Thyroid gland (tissue), 4 donors: ENCODE measurements around the gene LIMS1.

ENCODE experiments used
- POLR2A ChIP-seq, 2 donors: fragments of 450-650 bp; IDR thresholded peaks; one replicate each; pipeline ENCODE4 v1.6.1; 2017; ENCODE audit warnings: antibody characterized with exemption in 2 of 2, mild to moderate bottlenecking in 2 of 2, moderate library complexity in 1 of 2
- TF ChIP-seq, protein P1 (sequence below), 6 experiments: fragments of 200-600 bp in 3 of 6; fragments of 450-650 bp in 3 of 6; sonication (generic) in 3 of 6; IDR thresholded peaks; one replicate each; pipeline ENCODE4 v1.5.1; 2016 to 2019; ENCODE audit warnings: antibody characterized with exemption in 6 of 6, mild to moderate bottlenecking in 2 of 6, inconsistent platforms in 1 of 6, moderate library complexity in 1 of 6

DNA sequence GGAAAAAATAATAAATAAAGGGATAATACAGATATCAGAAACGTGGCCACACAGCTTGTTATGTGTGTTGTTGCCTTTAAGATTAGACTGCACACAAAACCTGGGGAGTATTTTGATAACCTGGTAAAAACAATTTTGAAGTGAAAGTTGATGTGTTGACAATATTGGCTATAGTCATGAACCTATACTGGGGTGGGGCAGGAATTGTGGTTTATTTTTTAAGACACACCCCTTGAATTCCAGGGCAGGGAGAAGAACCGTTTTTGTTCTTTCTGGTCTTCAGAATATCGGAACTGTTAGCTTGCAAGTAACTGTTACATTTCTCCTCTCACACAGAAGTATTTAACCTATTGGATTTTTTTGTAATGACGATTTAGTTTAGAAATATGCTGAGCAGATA lies 80.4 kb downstream of the LIMS1 start:
- no peak for TF ChIP-seq POLR2A (IDR thresholded peaks at IDR 0.05)
- TF ChIP-seq, protein P1, sequence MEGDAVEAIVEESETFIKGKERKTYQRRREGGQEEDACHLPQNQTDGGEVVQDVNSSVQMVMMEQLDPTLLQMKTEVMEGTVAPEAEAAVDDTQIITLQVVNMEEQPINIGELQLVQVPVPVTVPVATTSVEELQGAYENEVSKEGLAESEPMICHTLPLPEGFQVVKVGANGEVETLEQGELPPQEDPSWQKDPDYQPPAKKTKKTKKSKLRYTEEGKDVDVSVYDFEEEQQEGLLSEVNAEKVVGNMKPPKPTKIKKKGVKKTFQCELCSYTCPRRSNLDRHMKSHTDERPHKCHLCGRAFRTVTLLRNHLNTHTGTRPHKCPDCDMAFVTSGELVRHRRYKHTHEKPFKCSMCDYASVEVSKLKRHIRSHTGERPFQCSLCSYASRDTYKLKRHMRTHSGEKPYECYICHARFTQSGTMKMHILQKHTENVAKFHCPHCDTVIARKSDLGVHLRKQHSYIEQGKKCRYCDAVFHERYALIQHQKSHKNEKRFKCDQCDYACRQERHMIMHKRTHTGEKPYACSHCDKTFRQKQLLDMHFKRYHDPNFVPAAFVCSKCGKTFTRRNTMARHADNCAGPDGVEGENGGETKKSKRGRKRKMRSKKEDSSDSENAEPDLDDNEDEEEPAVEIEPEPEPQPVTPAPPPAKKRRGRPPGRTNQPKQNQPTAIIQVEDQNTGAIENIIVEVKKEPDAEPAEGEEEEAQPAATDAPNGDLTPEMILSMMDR (IDR thresholded peaks at IDR 0.05): no peak
